Activated naive CD8-positive, alpha-beta T cell treated with anti-CD3 and anti-CD28 coated beads for 36 hours (primary cell): ENCODE results near the gene ALDOA. TPM values are rescaled to one million over a fixed set of nuclear protein-coding genes. Genes with fewer than 3 reads are reported as not detected.

Source experiments
- DNase-seq: peaks from one replicate; pipeline ENCODE4 v3.0.0; 2021
- H3K27ac Mint-ChIP-seq: one replicate; pipeline ENCODE4 v1.8.0; 2022; ENCODE audit warnings: mild to moderate bottlenecking, moderate library complexity, mixed read lengths
- H3K27me3 Mint-ChIP-seq: one replicate; pipeline ENCODE4 v1.8.0; 2022; ENCODE audit warnings: mild to moderate bottlenecking, mixed read lengths
- H3K36me3 Mint-ChIP-seq: one replicate; pipeline ENCODE4 v1.8.0; 2021; ENCODE audit warnings: mild to moderate bottlenecking, mixed read lengths
- H3K4me1 Mint-ChIP-seq: one replicate; pipeline ENCODE4 v1.8.0; 2021; ENCODE audit warnings: mixed read lengths
- H3K4me3 Mint-ChIP-seq: one replicate; pipeline ENCODE4 v1.8.0; 2022; ENCODE audit warnings: mild to moderate bottlenecking, moderate library complexity, mixed read lengths
- H3K9me3 Mint-ChIP-seq: one replicate; pipeline ENCODE4 v1.8.0; 2022; ENCODE audit warnings: mixed read lengths
- total RNA-seq, 2 experiments: library from RNA; stranded (reverse); gene quantifications; one replicate each; pipeline ENCODE4 v1.2.3, GENCODE V29; 2021

ALDOA gene
- total RNA-seq, 2 experiments from 2014 or later: 2,800 to 2,893 TPM

GRCh38 chr16:30088237-30088831 lies 22.8 kb downstream of the ALDOA start:
- peaks cover 25% of the 10 kb centered on the region for H3K4me1 Mint-ChIP-seq
- no peaks in the 10 kb centered on the region for H3K9me3 Mint-ChIP-seq
- peaks cover 10% of the 10 kb centered on the region for H3K36me3 Mint-ChIP-seq
- no peak overlapping the region for H3K4me3 Mint-ChIP-seq
- H3K27ac Mint-ChIP-seq: no peak overlapping the region
- no peak for DNase-seq
- no peaks in the 10 kb centered on the region for H3K27me3 Mint-ChIP-seq

GRCh38 chr16:30088832-30089624 lies 23.5 kb downstream of the ALDOA start:
- H3K4me3 Mint-ChIP-seq: no peak overlapping the region
- no peak for DNase-seq
- H3K36me3 Mint-ChIP-seq: peaks cover 6% of the 10 kb centered on the region
- H3K9me3 Mint-ChIP-seq: no peaks in the 10 kb centered on the region
- no peak overlapping the region for H3K27ac Mint-ChIP-seq
- no peaks in the 10 kb centered on the region for H3K27me3 Mint-ChIP-seq
- peaks cover 26% of the 10 kb centered on the region for H3K4me1 Mint-ChIP-seq

- Mint-ChIP-seq H3K27ac (peak overlapping the region; percentile 42), H3K4me1 (peaks cover 40% of the 10 kb centered on the region), H3K9me3 (no peaks in the 10 kb centered on the region), H3K36me3 (peaks cover 5% of the 10 kb centered on the region), H3K27me3 (no peaks in the 10 kb centered on the region), H3K4me3 (no peak overlapping the region)
- no peak for DNase-seq
Observed at GRCh38 chr16:30090610-30091331, 25.2 kb downstream of the ALDOA start.

GRCh38 chr16:30091474-30092372 lies 26.2 kb downstream of the ALDOA start, which contains the start of gene TBX6:
TBX6 (minus strand) TSS chr16:30091924; CDS start chr16:30091193, 731 bp downstream.
- Mint-ChIP-seq H3K4me1 (peaks cover 42% of the 10 kb centered on the region), H3K9me3 (peaks cover 3% of the 10 kb centered on the region), H3K4me3 (peak within 1 kb of the TSS; percentile 86), H3K27ac (peak within 1 kb of the TSS; percentile 95), H3K27me3 (no peaks in the 10 kb centered on the region), H3K36me3 (peaks cover 5% of the 10 kb centered on the region)
- DNase-seq: peak; percentile 97

DNA sequence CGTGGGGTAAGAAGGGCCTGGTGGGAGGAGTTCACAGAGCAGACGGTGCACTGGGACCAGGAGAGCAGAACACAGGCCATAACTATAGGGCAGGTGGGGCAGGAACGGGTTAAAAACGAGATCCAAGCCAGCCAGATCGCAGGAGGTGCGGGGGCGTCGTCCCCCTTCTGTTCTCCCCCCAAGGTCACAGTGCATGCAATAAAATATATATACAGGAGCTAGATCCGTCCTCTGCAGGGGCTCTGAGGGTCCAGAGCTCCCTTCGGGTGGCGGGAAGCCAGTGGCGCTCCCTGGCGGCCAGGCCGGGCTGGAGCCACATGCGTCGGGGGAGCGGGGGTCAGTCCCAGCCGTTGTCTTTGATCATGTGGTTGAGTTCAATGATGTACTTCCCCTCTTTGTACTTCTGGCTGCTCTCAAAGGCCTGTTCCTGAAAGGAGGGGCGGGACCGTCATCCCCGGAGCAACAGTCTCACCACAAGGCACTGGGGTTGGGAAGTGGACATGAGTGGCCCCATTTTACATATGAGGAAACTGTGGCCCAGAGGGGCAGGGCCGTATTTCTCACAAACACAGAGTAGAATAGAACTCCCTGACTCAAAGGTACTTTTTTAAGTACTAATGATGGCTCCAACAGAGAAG lies 26.9 kb downstream of the ALDOA start:
- H3K27me3 Mint-ChIP-seq: no peaks in the 10 kb centered on the region
- H3K36me3 Mint-ChIP-seq: peaks cover 9% of the 10 kb centered on the region
- peak; percentile 84 for DNase-seq
- H3K4me1 Mint-ChIP-seq: peaks cover 43% of the 10 kb centered on the region
- peak overlapping the region; percentile 86 for H3K4me3 Mint-ChIP-seq
- H3K9me3 Mint-ChIP-seq: peaks cover 11% of the 10 kb centered on the region
- peak overlapping the region; percentile 95 for H3K27ac Mint-ChIP-seq

- H3K27ac Mint-ChIP-seq: peak overlapping the region; percentile 88
- peaks cover 20% of the 10 kb centered on the region for H3K36me3 Mint-ChIP-seq
- H3K4me1 Mint-ChIP-seq: peaks cover 39% of the 10 kb centered on the region
- H3K27me3 Mint-ChIP-seq: no peaks in the 10 kb centered on the region
- peak overlapping the region; percentile 83 for H3K4me3 Mint-ChIP-seq
- peaks cover 23% of the 10 kb centered on the region for H3K9me3 Mint-ChIP-seq
- DNase-seq: no peak
Observed at GRCh38 chr16:30094541-30095165, 29.1 kb downstream of the ALDOA start.

DNA sequence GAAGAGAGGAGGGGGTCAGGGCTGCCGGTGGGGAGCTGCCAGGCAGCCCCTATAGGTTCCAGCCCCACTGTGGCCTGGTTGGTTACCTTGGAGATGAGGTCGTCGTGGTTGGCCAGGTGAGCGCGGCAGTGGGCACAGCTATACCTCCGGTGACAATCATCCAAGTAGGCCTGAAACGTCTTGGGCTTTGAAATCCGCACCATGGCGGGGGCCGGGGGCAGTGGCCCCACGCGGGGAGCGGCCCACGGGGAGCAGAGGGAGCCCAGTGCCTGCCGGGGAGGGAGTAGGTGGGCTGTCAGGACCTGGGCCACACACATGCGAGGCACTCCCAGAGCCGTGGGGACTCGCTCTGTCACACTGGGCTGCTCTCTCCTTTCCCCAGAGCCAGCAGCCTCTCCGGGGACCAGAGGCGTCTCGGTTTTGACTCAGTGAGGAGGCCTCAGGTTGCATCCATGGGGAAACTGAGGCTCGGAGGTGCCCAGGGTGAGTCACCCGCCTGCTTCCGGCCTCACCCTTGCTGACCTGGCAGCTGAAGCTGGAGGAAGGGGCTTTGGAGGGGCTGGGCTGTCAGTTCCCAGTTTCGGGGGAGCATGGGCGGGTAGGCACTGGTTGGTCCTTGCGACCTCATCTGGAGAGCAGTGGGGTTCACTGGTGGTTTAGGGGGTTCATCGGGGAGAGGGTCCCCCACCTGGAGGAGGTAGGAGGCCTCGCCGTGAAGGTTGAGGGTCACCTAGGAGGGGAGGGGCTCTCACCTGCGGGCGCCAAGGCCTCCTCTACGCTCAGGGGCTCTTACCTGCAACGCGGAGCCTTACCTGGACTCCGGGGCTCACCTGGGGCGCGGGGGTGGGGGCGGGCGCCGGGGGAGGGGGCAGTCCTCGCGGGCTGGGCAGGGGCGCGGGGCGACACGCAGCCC lies 29.9 kb downstream of the ALDOA start:
- peak; percentile 28 for DNase-seq
- H3K27me3 Mint-ChIP-seq: no peaks in the 10 kb centered on the region
- H3K27ac Mint-ChIP-seq: peak overlapping the region; percentile 88
- peaks cover 23% of the 10 kb centered on the region for H3K9me3 Mint-ChIP-seq
- H3K4me3 Mint-ChIP-seq: peak overlapping the region; percentile 83
- H3K4me1 Mint-ChIP-seq: peaks cover 32% of the 10 kb centered on the region
- H3K36me3 Mint-ChIP-seq: peaks cover 20% of the 10 kb centered on the region

- Mint-ChIP-seq H3K9me3 (peaks cover 23% of the 10 kb centered on the region), H3K4me3 (peak within 1 kb of the TSS; percentile 83), H3K27me3 (no peaks in the 10 kb centered on the region), H3K27ac (peak within 1 kb of the TSS; percentile 88), H3K4me1 (peaks cover 29% of the 10 kb centered on the region), H3K36me3 (peaks cover 20% of the 10 kb centered on the region)
- peak; percentile 92 for DNase-seq
Observed at GRCh38 chr16:30096105-30096861, 30.7 kb downstream of the ALDOA start, which contains the start of gene YPEL3. YPEL3 (minus strand) TSS chr16:30096213; CDS start chr16:30095482, 731 bp downstream.

DNA sequence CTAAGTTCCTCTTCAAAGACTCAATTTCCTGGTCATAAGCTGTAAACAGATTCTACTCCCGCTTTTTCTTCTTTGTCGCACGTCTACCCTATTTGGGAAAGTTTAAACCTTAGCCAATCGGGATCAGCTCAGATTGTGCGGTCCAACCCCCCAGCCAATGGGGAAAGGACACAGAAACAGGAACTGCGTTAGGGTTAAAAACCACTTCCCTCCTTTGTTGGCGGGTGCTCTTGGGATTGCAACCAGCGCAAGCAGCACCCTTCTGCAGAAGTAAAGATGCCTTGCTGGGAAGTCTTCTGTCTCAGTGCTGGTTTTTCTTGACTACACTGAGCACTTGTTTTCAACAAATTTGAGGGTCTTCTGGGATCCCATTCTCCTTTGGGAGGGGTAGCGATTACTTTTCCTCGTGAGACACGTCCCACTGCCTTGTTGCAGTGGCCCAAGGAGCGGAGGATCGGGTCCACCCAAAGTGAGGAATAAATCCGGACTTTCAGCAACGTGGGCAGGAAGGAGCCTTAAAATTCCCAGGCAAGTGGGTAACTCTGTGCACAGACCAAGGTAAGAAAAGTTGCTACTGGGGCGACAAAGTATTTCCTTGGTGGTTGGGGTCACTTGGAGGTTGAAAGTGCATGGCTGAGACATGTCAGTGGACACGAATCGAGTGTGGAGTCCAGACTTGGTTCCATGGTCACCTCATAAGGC lies 31.5 kb downstream of the ALDOA start:
- Mint-ChIP-seq H3K9me3 (peaks cover 23% of the 10 kb centered on the region), H3K27me3 (no peaks in the 10 kb centered on the region), H3K4me3 (peak overlapping the region; percentile 67), H3K27ac (peak overlapping the region; percentile 85), H3K36me3 (peaks cover 20% of the 10 kb centered on the region), H3K4me1 (peaks cover 26% of the 10 kb centered on the region)
- DNase-seq: no peak

DNA sequence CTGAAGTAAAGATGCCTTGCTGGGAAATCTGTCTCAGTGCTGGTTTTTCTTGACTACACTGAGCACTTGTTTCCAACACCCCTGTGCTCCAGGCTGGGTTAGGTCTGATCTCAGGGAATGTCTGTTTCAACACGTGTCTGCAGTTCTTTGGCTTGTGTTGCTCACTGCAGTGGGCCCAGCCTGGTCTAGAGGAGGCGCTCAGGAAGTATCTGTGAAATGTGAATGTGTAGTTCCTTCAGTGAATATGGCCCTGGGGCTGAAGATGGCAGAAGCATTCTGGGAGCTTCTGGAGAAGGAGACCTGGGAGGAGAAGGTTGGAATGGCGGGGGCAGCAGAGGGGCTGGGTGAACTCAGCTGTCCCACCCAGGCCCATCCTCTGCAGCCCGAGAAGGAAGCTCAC lies 38.5 kb downstream of the ALDOA start:
- DNase-seq: no peak
- peaks cover 3% of the 10 kb centered on the region for H3K36me3 Mint-ChIP-seq
- no peaks in the 10 kb centered on the region for H3K27me3 Mint-ChIP-seq
- no peaks in the 10 kb centered on the region for H3K4me1 Mint-ChIP-seq
- H3K4me3 Mint-ChIP-seq: no peak overlapping the region
- no peak overlapping the region for H3K27ac Mint-ChIP-seq
- no peaks in the 10 kb centered on the region for H3K9me3 Mint-ChIP-seq

DNA sequence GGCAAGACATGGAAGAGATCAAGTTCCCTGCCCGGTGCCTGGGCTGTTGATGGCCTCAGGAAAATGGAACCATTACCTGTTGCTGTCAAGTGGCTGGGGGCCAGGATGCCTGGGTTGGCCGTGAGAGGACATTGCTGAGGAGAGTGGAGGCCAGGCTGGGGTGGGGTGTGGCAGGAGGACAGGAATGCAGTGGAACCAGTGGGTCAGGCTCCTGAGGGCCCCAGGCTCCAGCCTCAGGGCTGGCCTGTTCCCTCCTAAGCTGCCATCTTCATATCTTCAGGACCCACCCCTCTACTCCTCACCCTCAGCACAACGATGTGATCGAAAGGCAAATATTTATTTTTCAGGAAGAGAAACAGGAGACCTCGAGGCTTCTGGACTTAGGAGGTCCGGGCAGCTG lies 38.9 kb downstream of the ALDOA start:
- Mint-ChIP-seq H3K4me3 (no peak overlapping the region), H3K27me3 (no peaks in the 10 kb centered on the region), H3K4me1 (no peaks in the 10 kb centered on the region), H3K27ac (no peak overlapping the region), H3K36me3 (peaks cover 3% of the 10 kb centered on the region), H3K9me3 (no peaks in the 10 kb centered on the region)
- DNase-seq: no peak
